Mesothelial cell of epicardium (in vitro differentiated cells): Measurements from ENCODE around the gene FEM1B. TPM values are rescaled to one million over a fixed set of nuclear protein-coding genes. Genes with fewer than 3 reads are reported as not detected.

Experiments used
- DNase-seq, 2 experiments: peaks; one replicate each; pipeline ENCODE4 v3.0.0; 2021; ENCODE audit warnings: low spot score in 2 of 2; ENCODE audit not compliant: unreplicated experiment in 2 of 2
- H3K27ac Mint-ChIP-seq: 2 replicates; pipeline ENCODE4 v1.8.0; 2021; ENCODE audit warnings: mixed read lengths
- H3K27me3 Mint-ChIP-seq: 2 replicates; pipeline ENCODE4 v1.8.0; 2021; ENCODE audit warnings: low read depth, mixed read lengths
- H3K36me3 Mint-ChIP-seq: 2 replicates; pipeline ENCODE4 v1.8.0; 2021; ENCODE audit warnings: mixed read lengths
- H3K4me1 Mint-ChIP-seq: 2 replicates; pipeline ENCODE4 v1.8.0; 2021; ENCODE audit warnings: mixed read lengths
- H3K4me3 Mint-ChIP-seq: 2 replicates; pipeline ENCODE4 v1.8.0; 2021; ENCODE audit warnings: mild to moderate bottlenecking, moderate library complexity, mixed read lengths
- H3K9me3 Mint-ChIP-seq: 2 replicates; pipeline ENCODE4 v1.8.0; 2021; ENCODE audit warnings: mixed read lengths
- total RNA-seq: library from RNA; stranded (reverse); gene quantifications from 3 replicates; pipeline ENCODE4 v1.2.1, GENCODE V29; 2021
- TF ChIP-seq, protein P1 (sequence below): fragments of 200-600 bp; sonication (generic); IDR thresholded peaks from one replicate; pipeline ENCODE4 v1.5.0; 2021; ENCODE audit warnings: antibody characterized with exemption; ENCODE audit not compliant: unreplicated experiment

FEM1B gene
- total RNA-seq, 1 donor from 2014 or later: 54.6 TPM

DNA sequence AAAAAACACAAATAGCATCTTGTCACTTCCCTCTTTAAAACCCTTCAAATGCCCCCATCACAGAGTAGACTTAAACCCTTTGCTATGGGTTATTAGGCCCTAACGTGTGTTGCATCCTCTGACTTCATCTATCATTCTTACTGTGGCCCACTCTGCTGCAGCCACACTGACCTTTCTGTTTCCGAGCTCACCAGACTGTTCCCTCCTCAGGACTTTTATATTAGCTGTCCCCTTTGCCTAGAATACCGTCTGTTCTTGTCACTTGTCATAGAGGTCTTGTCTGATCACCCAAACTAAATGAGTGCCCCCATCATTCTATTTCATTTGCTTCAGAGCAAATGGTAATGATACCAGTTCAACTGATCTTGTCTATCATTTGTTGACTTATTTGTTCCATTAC lies 877 bp upstream of the FEM1B start:
- no peak for DNase-seq
- Mint-ChIP-seq H3K27ac (peak overlapping the region; percentile 99), H3K4me1 (peaks cover 63% of the 10 kb centered on the region), H3K36me3 (no peaks in the 10 kb centered on the region), H3K27me3 (no peaks in the 10 kb centered on the region), H3K4me3 (peak overlapping the region; percentile 92), H3K9me3 (no peaks in the 10 kb centered on the region)
- TF ChIP-seq, protein P1, sequence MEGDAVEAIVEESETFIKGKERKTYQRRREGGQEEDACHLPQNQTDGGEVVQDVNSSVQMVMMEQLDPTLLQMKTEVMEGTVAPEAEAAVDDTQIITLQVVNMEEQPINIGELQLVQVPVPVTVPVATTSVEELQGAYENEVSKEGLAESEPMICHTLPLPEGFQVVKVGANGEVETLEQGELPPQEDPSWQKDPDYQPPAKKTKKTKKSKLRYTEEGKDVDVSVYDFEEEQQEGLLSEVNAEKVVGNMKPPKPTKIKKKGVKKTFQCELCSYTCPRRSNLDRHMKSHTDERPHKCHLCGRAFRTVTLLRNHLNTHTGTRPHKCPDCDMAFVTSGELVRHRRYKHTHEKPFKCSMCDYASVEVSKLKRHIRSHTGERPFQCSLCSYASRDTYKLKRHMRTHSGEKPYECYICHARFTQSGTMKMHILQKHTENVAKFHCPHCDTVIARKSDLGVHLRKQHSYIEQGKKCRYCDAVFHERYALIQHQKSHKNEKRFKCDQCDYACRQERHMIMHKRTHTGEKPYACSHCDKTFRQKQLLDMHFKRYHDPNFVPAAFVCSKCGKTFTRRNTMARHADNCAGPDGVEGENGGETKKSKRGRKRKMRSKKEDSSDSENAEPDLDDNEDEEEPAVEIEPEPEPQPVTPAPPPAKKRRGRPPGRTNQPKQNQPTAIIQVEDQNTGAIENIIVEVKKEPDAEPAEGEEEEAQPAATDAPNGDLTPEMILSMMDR: no peak

DNA sequence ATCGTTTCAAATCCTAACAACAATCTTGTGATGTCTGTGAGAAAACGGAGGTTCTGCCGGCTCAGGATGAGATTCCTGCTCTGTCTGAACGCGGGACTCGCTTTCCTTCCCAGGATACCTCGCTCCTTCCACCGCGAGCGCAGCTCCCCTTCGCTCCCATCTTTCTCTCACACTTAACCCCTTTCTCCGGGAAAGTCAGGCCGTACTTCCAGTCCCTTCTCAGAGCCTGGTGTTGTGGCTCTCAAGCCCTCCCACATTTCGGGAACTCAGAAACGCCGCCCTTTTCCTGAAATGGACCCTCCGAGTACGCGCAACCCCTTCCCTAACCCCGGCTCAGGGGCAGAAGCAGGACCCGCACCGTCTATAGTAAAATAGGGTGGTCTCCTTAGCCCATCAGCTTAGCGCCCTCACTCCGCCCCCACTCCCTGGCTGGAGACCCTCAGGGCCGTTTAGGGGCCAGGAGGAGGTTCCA lies 378 bp upstream of the FEM1B start:
- TF ChIP-seq, protein P1: no peak
- H3K9me3 Mint-ChIP-seq: no peaks in the 10 kb centered on the region
- DNase-seq: no peak
- H3K4me1 Mint-ChIP-seq: peaks cover 63% of the 10 kb centered on the region
- no peaks in the 10 kb centered on the region for H3K36me3 Mint-ChIP-seq
- H3K27me3 Mint-ChIP-seq: no peaks in the 10 kb centered on the region
- H3K4me3 Mint-ChIP-seq: peak overlapping the region; percentile 92
- H3K27ac Mint-ChIP-seq: peak overlapping the region; percentile 99

DNA sequence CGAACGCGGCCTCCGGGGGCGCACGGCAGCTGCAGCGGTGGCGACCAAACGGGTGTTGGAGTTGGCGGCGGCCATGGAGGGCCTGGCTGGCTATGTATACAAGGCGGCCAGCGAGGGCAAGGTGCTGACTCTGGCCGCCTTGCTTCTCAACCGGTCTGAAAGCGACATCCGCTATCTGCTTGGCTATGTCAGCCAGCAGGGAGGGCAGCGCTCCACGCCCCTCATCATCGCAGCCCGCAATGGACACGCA lies 725 bp downstream of the FEM1B start:
- DNase-seq: peak in 1 of 2 experiments; percentile 37
- no peaks in the 10 kb centered on the region for H3K9me3 Mint-ChIP-seq
- H3K4me1 Mint-ChIP-seq: peaks cover 57% of the 10 kb centered on the region
- TF ChIP-seq, protein P1: no peak
- no peaks in the 10 kb centered on the region for H3K27me3 Mint-ChIP-seq
- peak overlapping the region; percentile 97 for H3K27ac Mint-ChIP-seq
- peak overlapping the region; percentile 92 for H3K4me3 Mint-ChIP-seq
- H3K36me3 Mint-ChIP-seq: no peaks in the 10 kb centered on the region

DNA sequence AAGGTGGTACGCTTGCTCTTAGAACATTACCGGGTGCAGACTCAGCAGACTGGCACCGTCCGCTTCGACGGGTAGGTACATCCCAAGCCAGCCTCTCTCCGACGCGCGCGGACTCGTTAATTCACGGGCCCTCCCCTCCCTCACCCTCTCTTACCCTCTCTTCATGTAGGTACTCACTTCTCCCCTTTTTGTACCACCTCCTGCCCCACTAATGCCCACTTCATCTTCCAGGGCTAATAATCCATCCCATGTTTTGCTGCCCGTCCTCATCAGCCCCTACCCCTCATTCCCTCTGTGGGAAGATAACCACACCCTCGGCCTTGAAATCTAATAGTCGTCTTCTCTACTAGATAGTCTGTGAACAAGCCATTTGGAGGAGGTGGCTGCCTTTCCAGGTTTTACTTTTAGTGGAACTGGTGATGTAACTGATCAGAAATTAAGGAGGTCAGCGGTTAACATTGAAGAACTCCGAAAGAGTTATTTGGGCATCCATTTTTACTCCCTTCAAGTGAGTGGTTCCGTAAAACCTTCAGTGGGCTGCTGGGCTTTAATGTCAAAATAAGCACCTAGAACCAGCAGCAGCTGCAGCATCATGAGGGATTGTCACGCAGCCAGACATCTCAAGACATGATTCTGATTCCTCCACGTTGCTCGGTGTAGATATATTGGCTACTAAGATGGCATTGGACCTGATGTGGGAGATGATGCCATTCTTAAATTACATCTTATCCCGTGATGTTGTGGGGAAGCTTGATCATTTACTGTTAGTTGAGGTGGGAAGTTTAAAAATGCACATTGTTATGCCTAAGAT lies 1.3 kb downstream of the FEM1B start:
- no peak for DNase-seq
- TF ChIP-seq, protein P1: no peak
- H3K9me3 Mint-ChIP-seq: no peaks in the 10 kb centered on the region
- no peaks in the 10 kb centered on the region for H3K27me3 Mint-ChIP-seq
- peak overlapping the region; percentile 92 for H3K4me3 Mint-ChIP-seq
- peak overlapping the region; percentile 97 for H3K27ac Mint-ChIP-seq
- no peaks in the 10 kb centered on the region for H3K36me3 Mint-ChIP-seq
- peaks cover 57% of the 10 kb centered on the region for H3K4me1 Mint-ChIP-seq

DNA sequence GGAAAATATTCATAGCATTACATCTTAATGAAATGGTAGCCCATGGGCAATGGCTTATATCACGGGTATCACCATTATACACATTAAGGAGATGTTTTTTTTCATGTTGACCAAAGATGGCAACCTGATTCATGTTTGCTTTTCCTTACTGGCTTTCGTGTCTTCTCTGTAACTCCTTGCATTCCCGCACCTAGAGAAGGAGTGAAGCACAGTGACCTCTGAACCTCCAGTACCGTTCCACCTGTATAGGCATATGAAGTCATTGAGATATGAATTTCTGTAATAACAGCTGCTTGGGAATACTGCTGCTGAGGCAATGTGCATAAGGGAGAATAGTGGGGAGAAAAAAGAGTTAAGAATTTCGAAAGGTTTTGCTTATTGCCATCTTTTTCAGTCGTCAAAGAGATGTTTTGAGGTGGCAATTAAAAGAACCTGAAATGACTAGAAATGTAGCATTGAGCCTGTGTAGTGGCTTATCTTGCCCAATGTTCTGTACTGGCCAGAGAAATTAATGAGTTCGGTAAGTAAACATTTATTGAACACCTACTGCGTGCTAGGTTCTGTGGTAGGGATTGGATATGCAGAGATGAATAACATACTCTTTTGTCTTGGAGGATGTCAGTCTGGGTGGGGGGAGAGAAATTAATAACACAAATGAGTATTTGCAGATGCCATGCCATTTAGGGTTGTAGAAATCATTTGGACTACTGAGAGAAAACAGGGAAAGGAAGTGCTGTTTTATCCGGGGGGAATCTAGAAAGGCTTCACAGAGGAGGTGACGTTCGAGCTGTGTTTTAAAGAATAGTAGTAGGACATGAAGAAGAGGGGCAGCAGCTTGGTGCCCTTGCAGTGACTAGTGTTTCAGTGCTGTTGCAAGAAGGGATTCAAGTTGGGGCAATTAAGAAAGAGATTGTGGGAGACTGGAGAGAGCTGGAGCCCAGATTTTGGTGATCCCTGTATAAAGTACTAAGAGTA lies 2.5 kb downstream of the FEM1B start:
- Mint-ChIP-seq H3K36me3 (peaks cover 8% of the 10 kb centered on the region), H3K4me3 (peak overlapping the region; percentile 92), H3K9me3 (peaks cover 6% of the 10 kb centered on the region), H3K27me3 (no peaks in the 10 kb centered on the region), H3K4me1 (peaks cover 53% of the 10 kb centered on the region), H3K27ac (peak overlapping the region; percentile 26)
- no peak for DNase-seq
- TF ChIP-seq, protein P1: no peak
